ENCODE data around the gene SF3B3.
"Not testable (repeated sequence)": the region's sequence is repeated elsewhere in the genome, so short reads cannot be mapped to it uniquely, and the experiment has no call there.

The SF3B3 gene

GRCh38 chr16:70592106-70592571 is 68.5 kb downstream of the SF3B3 start:
- no peak for DNase-seq

GRCh38 chr16:70593544-70593943 is 69.9 kb downstream of the SF3B3 start:
- no peak for DNase-seq

- no peak for DNase-seq
Measured at GRCh38 chr16:70594569-70594968, 71.0 kb downstream of the SF3B3 start.

GRCh38 chr16:70597135-70597835 is 73.7 kb downstream of the SF3B3 start:
- no peak for DNase-seq

- no peak for DNase-seq
Measured at GRCh38 chr16:70598937-70599503, 75.4 kb downstream of the SF3B3 start.

GRCh38 chr16:70600730-70601129 is 77.1 kb downstream of the SF3B3 start:
- DNase-seq: no peak

GRCh38 chr16:70601576-70602575 is 78.3 kb downstream of the SF3B3 start:
- no peak for DNase-seq

- DNase-seq: no peak
Measured at GRCh38 chr16:70602831-70603230, 79.2 kb downstream of the SF3B3 start.

- no peak for DNase-seq
Measured at GRCh38 chr16:70604407-70605282, 81.0 kb downstream of the SF3B3 start.

GRCh38 chr16:70605283-70605657 is 81.7 kb downstream of the SF3B3 start:
- DNase-seq: no peak

- DNase-seq: no peak
Measured at GRCh38 chr16:70608521-70608920, 84.9 kb downstream of the SF3B3 start.

GRCh38 chr16:70610273-70611223 is 86.9 kb downstream of the SF3B3 start:
- no peak for DNase-seq

- no peak for DNase-seq
Measured at GRCh38 chr16:70611224-70611598, 87.6 kb downstream of the SF3B3 start.

- no peak for DNase-seq
Measured at GRCh38 chr16:70611785-70612303, 88.2 kb downstream of the SF3B3 start.

GRCh38 chr16:70612931-70613330 is 89.3 kb downstream of the SF3B3 start:
- DNase-seq: no peak

- no peak for DNase-seq
Measured at GRCh38 chr16:70614208-70614951, 90.8 kb downstream of the SF3B3 start.

- DNase-seq: no peak
Measured at GRCh38 chr16:70615945-70616344, 92.3 kb downstream of the SF3B3 start.

GRCh38 chr16:70621864-70622263 is 98.2 kb downstream of the SF3B3 start:
- not testable (repeated sequence) for DNase-seq
